Calu3 (cell line): Measurements from ENCODE around the gene ZNF14. TPM values are rescaled to one million over a fixed set of nuclear protein-coding genes. Genes with fewer than 3 reads are reported as not detected.
A peak's percentile ranks its signal among the peaks of the same experiment; 100 is the strongest.

Experiments
- BruUV-seq: library from RNA; stranded (reverse); fragments of 400-500 nt; replicated peaks from 2 replicates; lab custom pipeline; 2021; lab: Mats Ljungman, UMichigan
- CTCF ChIA-PET: fragments of 300-600 bp; sonication (Branson Sonifier 250); formaldehyde crosslinking; loops from one replicate; lab custom pipeline; 2022; ENCODE audit warnings: antibody characterized with exemption; lab: Charles Lee
- DNase-seq: peaks from one replicate; pipeline ENCODE4 v3.0.0; 2022
- H3K27ac Mint-ChIP-seq: one replicate; pipeline ENCODE4 v1.8.0; 2022; ENCODE audit warnings: mixed read lengths; ENCODE audit not compliant: unreplicated experiment
- H3K27me3 Mint-ChIP-seq: one replicate; pipeline ENCODE4 v1.8.0; 2022; ENCODE audit warnings: mixed read lengths; ENCODE audit not compliant: unreplicated experiment
- H3K36me3 Mint-ChIP-seq: one replicate; pipeline ENCODE4 v1.8.0; 2022; ENCODE audit warnings: mild to moderate bottlenecking, moderate library complexity, mixed read lengths; ENCODE audit not compliant: insufficient read depth, unreplicated experiment
- H3K4me1 Mint-ChIP-seq: one replicate; pipeline ENCODE4 v1.8.0; 2022; ENCODE audit warnings: mild to moderate bottlenecking, low read depth, mixed read lengths; ENCODE audit not compliant: unreplicated experiment
- H3K4me3 Mint-ChIP-seq: one replicate; pipeline ENCODE4 v1.8.0; 2022; ENCODE audit warnings: mild to moderate bottlenecking, low read depth, moderate library complexity, mixed read lengths; ENCODE audit not compliant: unreplicated experiment
- H3K9me3 Mint-ChIP-seq: one replicate; pipeline ENCODE4 v1.8.0; 2022; ENCODE audit warnings: low read depth, mixed read lengths; ENCODE audit not compliant: unreplicated experiment
- CTCF ChIP-seq: fragments of 200-600 bp; IDR thresholded peaks from one replicate; pipeline ENCODE4 v1.8.0; 2022; ENCODE audit warnings: antibody characterized with exemption; ENCODE audit not compliant: unreplicated experiment
- intact Hi-C: fragments of 100-400 bp; cut with micrococcal nuclease; formaldehyde crosslinking; loops from one replicate; pipeline ENCODE4 v1.10.0; 2022; ENCODE audit not compliant: unreplicated experiment
- total RNA-seq: library from RNA; stranded (reverse); gene quantifications from 2 replicates; pipeline ENCODE4 v1.2.3, GENCODE V29; 2022

The ZNF14 gene
- total RNA-seq, 1 experiment from 2014 or later: 3.1 TPM

DNA sequence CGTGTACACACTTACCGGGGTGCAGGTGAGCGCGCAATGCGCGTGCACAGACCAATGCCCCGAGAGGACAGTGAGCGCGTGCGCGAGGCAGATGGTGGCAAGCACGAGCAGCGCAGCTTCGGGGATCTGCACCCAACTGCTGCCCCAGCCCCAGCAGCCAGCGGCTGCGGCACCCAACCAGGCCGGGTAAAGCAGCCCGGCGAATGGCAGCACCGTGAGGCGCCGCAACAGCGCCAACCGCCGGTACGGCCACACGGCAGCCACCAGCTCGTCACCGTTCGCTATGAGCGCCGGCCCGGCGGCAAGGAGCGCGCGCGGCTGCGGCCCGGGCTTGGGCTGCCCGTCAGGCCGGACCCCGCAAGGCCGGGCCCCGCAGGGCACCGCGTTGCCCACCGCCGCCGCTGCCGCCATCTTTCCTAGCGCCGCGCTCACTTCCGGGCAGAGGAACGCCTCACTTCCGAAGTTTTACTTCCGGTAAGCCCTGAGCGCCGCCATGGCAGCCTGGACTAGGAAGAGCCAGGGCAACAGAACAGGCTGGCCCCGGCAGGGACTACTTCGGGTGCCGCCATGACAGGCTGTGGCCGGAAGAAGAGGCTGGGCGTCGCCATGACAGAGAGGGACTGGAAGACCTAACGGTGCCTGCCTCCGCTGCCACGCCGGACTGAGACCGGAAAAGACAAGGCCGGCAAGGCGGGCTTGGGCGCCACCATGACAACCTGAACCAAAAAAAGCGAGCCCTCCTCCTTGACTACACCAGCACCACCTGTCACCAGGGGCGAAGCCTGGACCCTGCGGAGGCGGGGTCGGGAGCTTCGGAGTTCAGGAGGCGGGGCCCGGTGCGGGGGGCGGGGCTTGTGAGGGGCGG, 69.4 kb downstream of the ZNF14 start, which contains the start of gene ATP13A1:
TSS of gene ATP13A1 (minus strand) at position 421 of the 865 bp plus-strand sequence. CDS start at position 411, 10 bp downstream.
- no peaks in the 10 kb centered on the region for H3K27me3 Mint-ChIP-seq
- BruUV-seq: no TSS peak
- H3K27ac Mint-ChIP-seq: peak within 1 kb of the TSS; percentile 84
- no peaks in the 10 kb centered on the region for H3K9me3 Mint-ChIP-seq
- peak within 1 kb of the TSS; percentile 96 for H3K4me3 Mint-ChIP-seq
- CTCF ChIA-PET: interaction anchor here (0.6 to 1.0 kb wide), 7 partner anchors 14 to 676 kb away, joined by 3 to 7 read pairs (median 4); partner anchors contain the start of gene ZNF506
- H3K36me3 Mint-ChIP-seq: peaks cover 40% of the 10 kb centered on the region
- no peak for TF ChIP-seq CTCF
- peaks cover 18% of the 10 kb centered on the region for H3K4me1 Mint-ChIP-seq
- intact Hi-C loops: no loop called here
- DNase-seq: peak; percentile 86

- no peak for TF ChIP-seq CTCF
- peak overlapping the region; percentile 84 for H3K27ac Mint-ChIP-seq
- DNase-seq: no peak
- H3K4me1 Mint-ChIP-seq: peaks cover 18% of the 10 kb centered on the region
- no peaks in the 10 kb centered on the region for H3K27me3 Mint-ChIP-seq
- no peaks in the 10 kb centered on the region for H3K9me3 Mint-ChIP-seq
- CTCF ChIA-PET: no interaction called here
- peak overlapping the region; percentile 96 for H3K4me3 Mint-ChIP-seq
- BruUV-seq: no TSS peak
- intact Hi-C loops: no loop called here
- peaks cover 33% of the 10 kb centered on the region for H3K36me3 Mint-ChIP-seq
These were observed 70.0 kb downstream of the ZNF14 start for GRCh38 chr19:19662871-19663255.

- CTCF ChIA-PET: no interaction called here
- Mint-ChIP-seq H3K27me3 (no peaks in the 10 kb centered on the region), H3K4me1 (peaks cover 18% of the 10 kb centered on the region), H3K27ac (peak overlapping the region; percentile 84), H3K36me3 (peaks cover 33% of the 10 kb centered on the region), H3K9me3 (no peaks in the 10 kb centered on the region), H3K4me3 (peak overlapping the region; percentile 96)
- intact Hi-C loops: no loop called here
- BruUV-seq: TSS peak; percentile 75
- TF ChIP-seq CTCF: no peak
- DNase-seq: no peak
These were observed 70.6 kb downstream of the ZNF14 start for GRCh38 chr19:19662344-19662743.

GRCh38 chr19:19661675-19662251, 71.1 kb downstream of the ZNF14 start:
- H3K27ac Mint-ChIP-seq: no peak overlapping the region
- CTCF ChIA-PET: no interaction called here
- DNase-seq: no peak
- peaks cover 33% of the 10 kb centered on the region for H3K36me3 Mint-ChIP-seq
- H3K4me1 Mint-ChIP-seq: peaks cover 18% of the 10 kb centered on the region
- no peaks in the 10 kb centered on the region for H3K9me3 Mint-ChIP-seq
- TF ChIP-seq CTCF: no peak
- intact Hi-C loops: no loop called here
- H3K27me3 Mint-ChIP-seq: no peaks in the 10 kb centered on the region
- H3K4me3 Mint-ChIP-seq: peak overlapping the region; percentile 96
- BruUV-seq: no TSS peak
